ENCODE results near the gene PHF5A. TPM values are rescaled to one million over a fixed set of nuclear protein-coding genes. Genes with fewer than 3 reads are reported as not detected.
A peak's percentile ranks its signal among the peaks of the same experiment; 100 is the strongest.
"Not testable (repeated sequence)": the region's sequence is repeated elsewhere in the genome, so short reads cannot be mapped to it uniquely, and the experiment has no call there.

Gene PHF5A
- total RNA-seq, 4 donors from 2014 or later: 22.4 to 58.3 (median 39.4) TPM

DNA sequence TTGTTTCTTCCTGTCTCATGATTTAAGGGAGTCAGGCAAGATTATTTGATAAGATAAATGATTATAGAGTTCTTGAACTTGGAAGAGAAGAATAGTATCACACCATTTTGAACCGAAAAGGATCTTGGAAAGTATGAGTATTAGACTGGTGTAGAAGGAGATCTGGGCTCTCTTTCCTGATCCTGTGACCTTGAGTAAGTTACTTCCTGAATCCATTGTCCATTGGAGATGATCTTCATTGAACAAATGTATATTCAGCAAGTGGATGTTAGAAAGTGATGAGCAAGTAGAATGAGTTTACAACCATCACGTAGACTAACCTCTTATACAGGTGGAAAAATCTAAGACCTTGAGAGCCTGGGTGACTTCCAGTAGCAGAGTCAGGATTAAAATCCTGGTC lies 2.4 kb upstream of the PHF5A start:
- Histone ChIP-seq H3K27ac (no peak overlapping the region), H3K4me1 (peaks cover 19 to 23% of the 10 kb centered on the region in 2 donors), H3K9me3 (no peaks in the 10 kb centered on the region), H3K36me3 (peaks cover 8 to 16% of the 10 kb centered on the region in 2 donors), H3K4me3 (replicated peaks in 1 of 3) (no peak overlapping the region), H3K27me3 (no peaks in the 10 kb centered on the region)
- no peak for DNase-seq
- WGBS, 2 donors: 79 to 91% methylated on average over 2 of the region's 2 CpGs
- TF ChIP-seq, protein P1, sequence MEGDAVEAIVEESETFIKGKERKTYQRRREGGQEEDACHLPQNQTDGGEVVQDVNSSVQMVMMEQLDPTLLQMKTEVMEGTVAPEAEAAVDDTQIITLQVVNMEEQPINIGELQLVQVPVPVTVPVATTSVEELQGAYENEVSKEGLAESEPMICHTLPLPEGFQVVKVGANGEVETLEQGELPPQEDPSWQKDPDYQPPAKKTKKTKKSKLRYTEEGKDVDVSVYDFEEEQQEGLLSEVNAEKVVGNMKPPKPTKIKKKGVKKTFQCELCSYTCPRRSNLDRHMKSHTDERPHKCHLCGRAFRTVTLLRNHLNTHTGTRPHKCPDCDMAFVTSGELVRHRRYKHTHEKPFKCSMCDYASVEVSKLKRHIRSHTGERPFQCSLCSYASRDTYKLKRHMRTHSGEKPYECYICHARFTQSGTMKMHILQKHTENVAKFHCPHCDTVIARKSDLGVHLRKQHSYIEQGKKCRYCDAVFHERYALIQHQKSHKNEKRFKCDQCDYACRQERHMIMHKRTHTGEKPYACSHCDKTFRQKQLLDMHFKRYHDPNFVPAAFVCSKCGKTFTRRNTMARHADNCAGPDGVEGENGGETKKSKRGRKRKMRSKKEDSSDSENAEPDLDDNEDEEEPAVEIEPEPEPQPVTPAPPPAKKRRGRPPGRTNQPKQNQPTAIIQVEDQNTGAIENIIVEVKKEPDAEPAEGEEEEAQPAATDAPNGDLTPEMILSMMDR (IDR thresholded peaks at IDR 0.05): no peak
- TF ChIP-seq POLR2A (IDR thresholded peaks at IDR 0.05): no peak
- intact Hi-C loops (cut with DNase I): no loop called here

DNA sequence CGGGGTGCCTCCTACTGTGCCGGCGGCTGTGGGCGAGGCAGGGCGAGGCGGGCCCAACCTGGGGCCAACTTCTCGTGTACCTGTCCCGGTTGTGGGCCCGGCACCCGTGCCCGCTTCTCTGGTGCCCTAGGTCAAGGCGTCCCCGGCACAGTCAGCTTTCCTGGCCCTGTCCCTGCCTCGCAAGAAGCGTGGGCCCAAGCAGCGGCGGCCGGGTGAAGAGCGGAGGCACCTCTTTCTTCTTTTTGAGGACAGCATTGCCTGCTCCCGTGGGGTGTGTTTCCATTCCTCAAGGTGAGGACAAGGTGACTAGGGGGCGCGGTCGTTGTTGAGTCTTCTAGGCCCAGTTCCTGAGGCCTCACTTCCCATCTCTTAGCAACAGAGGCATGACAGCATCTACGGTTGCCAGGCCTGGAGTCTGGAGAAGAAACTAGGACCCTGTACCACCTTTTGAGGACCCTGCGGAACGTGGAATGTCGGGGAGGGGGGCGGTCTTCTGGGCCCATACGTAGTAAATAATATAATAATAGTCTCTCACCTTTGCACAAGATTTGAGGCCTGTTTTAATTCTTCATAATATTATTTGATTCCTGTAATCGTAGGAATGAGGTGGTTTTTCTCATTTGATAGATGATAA lies 843 bp upstream of the PHF5A start:
- 1 to 3% methylated on average over 24 to 28 of the region's 30 CpGs for WGBS, 2 donors
- peaks cover 19 to 23% of the 10 kb centered on the region in 2 donors for H3K4me1 ChIP-seq

DNA sequence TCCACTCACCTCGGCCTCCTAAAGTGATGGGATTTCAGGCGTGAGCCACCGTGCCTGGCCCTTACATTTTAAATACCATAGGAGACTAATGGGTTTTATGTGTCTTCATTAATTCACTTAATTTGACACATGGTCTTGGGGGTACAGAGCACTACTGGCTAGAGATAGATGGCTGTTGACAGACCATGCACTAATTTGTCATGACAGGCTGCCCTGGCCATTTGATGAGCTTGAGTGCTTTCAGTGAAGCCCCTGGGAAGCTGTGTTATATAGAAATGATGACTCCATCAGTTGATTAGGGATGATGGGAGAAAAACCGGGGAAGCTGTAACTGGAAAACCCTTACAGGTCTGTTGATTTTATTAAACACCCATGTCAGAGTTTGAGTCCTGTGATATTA lies 6.6 kb downstream of the PHF5A start:
- intact Hi-C loops (cut with DNase I): no loop called here
- TF ChIP-seq, protein P1 (IDR thresholded peaks at IDR 0.05): no peak
- no peak for TF ChIP-seq POLR2A (IDR thresholded peaks at IDR 0.05)
- DNase-seq: no peak
- WGBS, 2 donors: 95 to 98% methylated on average over 4 of the region's 4 CpGs
- H3K9me3 ChIP-seq: no peaks in the 10 kb centered on the region
- H3K36me3 ChIP-seq: peaks cover 56 to 57% of the 10 kb centered on the region in 2 donors
- H3K27ac ChIP-seq: no peak overlapping the region
- H3K27me3 ChIP-seq: no peaks in the 10 kb centered on the region
- no peak overlapping the region for H3K4me3 ChIP-seq (replicated peaks in 1 of 3)
- H3K4me1 ChIP-seq: no peaks in the 10 kb centered on the region

More for the DNA sequence above, 843 bp upstream of the PHF5A start:
- Histone ChIP-seq H3K9me3 (no peaks in the 10 kb centered on the region), H3K27me3 (no peaks in the 10 kb centered on the region), H3K27ac (peak overlapping the region; percentile 83 to 98 (median 92)), H3K36me3 (peaks cover 24 to 30% of the 10 kb centered on the region in 2 donors), H3K4me3 (replicated peaks in 1 of 3) (peak overlapping the region; percentile 72 to 98 (median 74))
- DNase-seq: peak; percentile 49 to 51
- TF ChIP-seq, protein P1 (IDR thresholded peaks at IDR 0.05): no peak
- TF ChIP-seq POLR2A (IDR thresholded peaks at IDR 0.05): peak in 1 of 2 donors; percentile 38
- intact Hi-C loops (cut with DNase I): no loop called here

DNA sequence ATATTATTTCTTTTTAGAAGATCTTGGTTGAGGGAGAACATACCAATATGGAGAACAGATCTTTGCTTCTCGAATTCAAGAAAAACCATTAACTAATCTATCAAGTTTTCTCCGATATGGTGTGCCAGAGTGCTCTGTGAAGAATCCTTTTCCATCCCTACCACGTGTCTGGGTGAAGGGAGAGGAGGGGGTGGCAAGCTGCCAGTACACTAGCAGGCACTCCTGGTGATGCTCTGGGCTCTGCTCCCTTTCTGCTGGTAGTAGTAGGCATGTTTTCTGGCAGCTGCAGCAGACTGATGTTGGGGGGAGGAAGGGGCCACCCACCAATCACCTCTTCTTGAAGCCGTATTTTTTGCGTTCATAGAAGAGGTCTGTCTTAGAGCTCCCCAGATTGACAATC lies 8.4 kb downstream of the PHF5A start:
- H3K36me3 ChIP-seq: peaks cover 39 to 41% of the 10 kb centered on the region in 2 donors
- 83 to 85% methylated on average over 5 of the region's 5 CpGs for WGBS, 2 donors
- not testable (repeated sequence) for H3K27ac ChIP-seq

DNA sequence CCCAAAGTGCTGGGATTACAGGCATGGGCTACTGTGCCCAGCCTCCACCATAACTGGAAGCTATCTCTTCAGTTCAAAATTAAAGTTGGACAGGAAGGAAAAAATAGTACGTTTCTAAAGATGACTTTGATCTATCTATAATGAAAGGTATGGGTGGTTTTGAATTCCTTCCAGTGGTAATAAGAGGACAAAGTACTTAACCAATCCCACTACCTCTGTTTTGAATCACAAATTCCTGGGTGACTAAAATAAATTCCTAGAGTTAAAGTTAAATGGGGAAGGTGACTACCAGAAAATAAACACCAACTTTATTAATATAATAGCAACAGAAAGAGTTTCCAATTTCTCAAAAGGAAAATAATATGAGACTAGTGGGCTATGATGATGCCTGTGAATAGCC lies 9.1 kb downstream of the PHF5A start:
- Histone ChIP-seq H3K27ac (no peak overlapping the region), H3K9me3 (no peaks in the 10 kb centered on the region), H3K4me3 (replicated peaks in 1 of 3) (no peak overlapping the region), H3K4me1 (no peaks in the 10 kb centered on the region), H3K27me3 (no peaks in the 10 kb centered on the region), H3K36me3 (peaks cover 34% of the 10 kb centered on the region in 2 donors)
- intact Hi-C loops (cut with DNase I): loop anchor here (10.0 kb wide), 1 partner anchor 55 kb away; no protein-coding TSS in a partner anchor
- WGBS, 2 donors: 67 to 68% methylated on average over 1 of the region's 1 CpG
- DNase-seq: no peak
- no peak for TF ChIP-seq POLR2A (IDR thresholded peaks at IDR 0.05)
- TF ChIP-seq, protein P1 (IDR thresholded peaks at IDR 0.05): no peak

More for the DNA sequence above, 8.4 kb downstream of the PHF5A start:
- H3K4me3 ChIP-seq (replicated peaks in 1 of 3); H3K9me3 ChIP-seq; intact Hi-C loops (cut with DNase I); H3K27me3 ChIP-seq; H3K4me1 ChIP-seq: not testable (repeated sequence)
- DNase-seq: peak in 1 of 2 donors; percentile 23

All from thyroid gland (tissue), 4 donors.